22Rv1 (cell line): ENCODE data around the gene GAA.

Experiments
- H3K27ac ChIP-seq: fragments of 450-650 bp; 2 replicates; pipeline ENCODE4 v1.5.1; 2017
- CTCF ChIP-seq: fragments of 450-650 bp; IDR thresholded peaks from 2 replicates; pipeline ENCODE4 v1.5.1; 2017; ENCODE audit warnings: mild to moderate bottlenecking
- ZFX ChIP-seq: fragments of 450-650 bp; IDR thresholded peaks from 2 replicates; pipeline ENCODE4 v1.6.1; 2017; ENCODE audit warnings: antibody characterized with exemption, borderline replicate concordance

The GAA gene

DNA sequence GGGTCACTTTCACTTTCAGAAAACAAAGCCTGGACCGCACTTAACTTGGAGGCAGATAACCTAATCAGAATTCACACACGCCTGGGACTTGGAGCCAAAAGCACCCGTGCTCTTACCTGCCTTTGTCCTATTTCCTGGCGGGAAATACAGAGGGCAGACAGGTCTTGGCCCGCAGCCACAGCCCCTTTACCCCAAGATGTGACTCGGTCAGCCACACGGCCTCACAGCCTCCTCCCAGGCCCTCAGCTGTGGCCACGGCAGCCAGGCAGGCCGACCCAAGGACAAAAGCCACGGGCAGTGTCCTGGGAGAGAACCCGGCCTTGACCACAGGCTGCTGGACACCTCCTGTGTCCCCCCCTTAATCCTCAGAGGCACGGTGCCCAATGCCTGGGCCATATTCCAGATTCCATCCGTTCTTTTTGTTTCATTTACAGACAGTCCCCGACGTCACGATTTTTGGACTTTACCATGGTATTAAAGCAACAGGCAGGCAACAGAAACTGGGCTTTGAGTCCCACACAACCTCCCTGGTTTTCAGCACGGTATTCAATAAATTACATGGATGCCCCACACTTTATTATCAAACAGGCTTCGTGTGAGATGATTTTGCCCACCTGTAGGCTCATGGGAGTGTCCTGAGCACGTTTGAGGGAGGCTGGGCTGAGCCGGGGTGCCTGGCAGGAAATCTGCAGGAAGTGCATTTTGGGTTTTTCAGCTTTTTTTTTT is 30.1 kb upstream of the GAA start:
- no peak overlapping the region for H3K27ac ChIP-seq
- no peak for TF ChIP-seq CTCF
- no peak for TF ChIP-seq ZFX

DNA sequence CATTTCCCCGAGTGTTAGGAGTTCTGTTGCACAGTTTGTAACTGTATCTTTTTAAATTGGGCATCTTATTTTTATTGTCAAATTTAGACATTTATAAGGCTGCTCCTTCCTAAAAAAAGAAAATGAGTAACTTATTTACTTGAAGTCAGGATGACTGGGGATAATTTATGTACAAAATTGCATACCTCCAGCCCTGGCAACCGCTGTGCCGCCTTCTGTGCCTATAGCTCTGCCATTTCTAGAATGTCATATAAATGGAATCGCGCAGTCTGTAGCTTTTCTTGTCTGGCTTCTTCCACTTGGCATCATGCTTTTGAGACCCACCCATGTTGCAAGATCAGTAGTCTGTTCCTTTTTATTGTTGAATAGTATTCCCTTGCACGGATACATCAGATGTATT is 29.0 kb upstream of the GAA start:
- TF ChIP-seq CTCF (no peak), ZFX (no peak)
- no peak overlapping the region for H3K27ac ChIP-seq

- TF ChIP-seq ZFX = no peak
- TF ChIP-seq CTCF = no peak
- no peak overlapping the region for H3K27ac ChIP-seq
Observed at GRCh38 chr17:80080081-80080480, 21.3 kb upstream of the GAA start.

- TF ChIP-seq CTCF (no peak), ZFX (no peak)
- H3K27ac ChIP-seq = no peak overlapping the region
Observed at GRCh38 chr17:80081596-80081995, 19.8 kb upstream of the GAA start.

DNA sequence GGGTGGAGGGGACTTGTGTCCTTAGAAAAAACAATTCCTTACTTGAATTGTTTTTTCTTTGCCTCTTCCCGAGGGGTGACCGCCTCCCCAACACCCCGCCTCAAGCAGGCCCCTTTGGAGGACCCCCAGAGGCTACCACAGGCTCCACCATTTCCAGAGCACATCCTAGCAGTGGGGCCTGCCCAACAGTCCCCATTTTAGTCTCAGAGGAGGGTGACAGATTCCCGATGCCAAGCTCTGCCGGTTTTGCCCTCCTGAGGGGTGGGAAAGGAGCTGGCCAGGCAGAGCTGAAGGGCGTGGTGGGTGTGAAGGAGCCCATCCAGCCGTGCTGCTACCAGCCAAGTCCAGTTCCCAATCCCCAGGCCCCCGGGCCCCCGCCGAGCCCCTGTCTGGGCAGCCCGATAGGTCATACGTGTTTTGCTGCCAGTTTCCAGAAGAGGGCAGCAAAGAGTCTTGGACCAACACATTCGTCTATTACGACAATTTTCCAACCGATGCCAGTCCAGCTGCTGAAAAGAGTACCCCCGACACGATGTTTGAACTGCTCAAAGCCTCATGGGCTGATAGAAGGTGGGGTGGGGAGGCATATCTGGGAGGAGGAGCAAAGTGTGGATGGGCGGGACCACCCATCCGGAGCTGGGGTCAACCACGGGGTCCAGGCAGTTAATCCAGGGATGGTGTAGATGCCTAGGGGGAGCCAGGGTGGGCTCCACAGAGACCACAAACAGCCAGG is 18.8 kb upstream of the GAA start:
- peak; percentile 91 for TF ChIP-seq CTCF
- TF ChIP-seq ZFX = no peak
- no peak overlapping the region for H3K27ac ChIP-seq

GRCh38 chr17:80083136-80083661 is 18.2 kb upstream of the GAA start:
- TF ChIP-seq ZFX (no peak), CTCF (no peak)
- no peak overlapping the region for H3K27ac ChIP-seq

DNA sequence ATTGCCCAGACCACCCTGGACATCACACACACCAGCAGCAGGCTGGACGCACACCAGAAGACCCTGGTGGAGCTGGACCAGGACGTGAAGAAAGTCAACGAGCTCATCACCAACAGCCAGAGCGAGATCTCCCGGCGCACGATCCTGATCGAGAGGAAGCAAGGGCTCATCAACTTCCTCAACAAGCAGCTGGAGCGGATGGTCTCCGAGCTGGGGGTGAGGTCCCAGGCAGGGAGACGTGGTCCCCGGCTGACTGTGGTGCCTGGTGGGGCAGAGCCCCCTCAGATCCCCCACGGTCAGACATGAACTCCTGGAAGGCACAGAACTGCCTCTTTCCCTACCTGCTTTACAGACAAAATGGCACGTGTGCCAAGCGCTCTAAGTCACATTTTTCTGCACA is 16.6 kb upstream of the GAA start:
- no peak for TF ChIP-seq ZFX
- no peak for TF ChIP-seq CTCF
- no peak overlapping the region for H3K27ac ChIP-seq
